Central memory CD8-positive, alpha-beta T cell (primary cell): Measurements from ENCODE around the gene PHF5A.

Experiments
- ATAC-seq: fragments of 150-1000 bp; cut with Tn5 transposase; replicated peaks from 2 replicates; pipeline ENCODE4 v1.10.0; 2022; ENCODE audit warnings: mild to moderate bottlenecking, moderate FRiP score, moderate number of reproducible peaks; ENCODE audit not compliant: poor library complexity, severe bottlenecking; ENCODE audit errors: extremely low read depth
- DNase-seq, 2 donors: peaks; one replicate each; pipeline ENCODE4 v3.0.0; 2021; ENCODE audit warnings: low spot score in 2 of 2
- H3K27ac Mint-ChIP-seq: one replicate; pipeline ENCODE4 v1.8.0; 2022; ENCODE audit warnings: low read depth, mild to moderate bottlenecking, moderate library complexity, mixed read lengths
- H3K27me3 Mint-ChIP-seq: one replicate; pipeline ENCODE4 v1.8.0; 2022; ENCODE audit warnings: mixed read lengths
- H3K36me3 Mint-ChIP-seq: one replicate; pipeline ENCODE4 v1.8.0; 2022; ENCODE audit warnings: mild to moderate bottlenecking, moderate library complexity, mixed read lengths; ENCODE audit not compliant: insufficient read depth
- H3K4me1 Mint-ChIP-seq: one replicate; pipeline ENCODE4 v1.8.0; 2022; ENCODE audit warnings: mixed read lengths
- H3K4me3 Mint-ChIP-seq: one replicate; pipeline ENCODE4 v1.8.0; 2022; ENCODE audit warnings: mild to moderate bottlenecking, moderate library complexity, mixed read lengths
- H3K9me3 Mint-ChIP-seq: one replicate; pipeline ENCODE4 v1.8.0; 2022; ENCODE audit warnings: mixed read lengths

PHF5A gene

GRCh38 chr22:41411021-41411851 lies 57.3 kb downstream of the PHF5A start:
- H3K9me3 Mint-ChIP-seq: no peaks in the 10 kb centered on the region
- peaks cover 42% of the 10 kb centered on the region for H3K4me1 Mint-ChIP-seq
- peaks cover 14% of the 10 kb centered on the region for H3K36me3 Mint-ChIP-seq
- DNase-seq: no peak
- no peaks in the 10 kb centered on the region for H3K27me3 Mint-ChIP-seq
- H3K4me3 Mint-ChIP-seq: no peak overlapping the region
- peak overlapping the region; percentile 97 for H3K27ac Mint-ChIP-seq
- ATAC-seq: no peak

- DNase-seq (no peak), ATAC-seq (no peak)
- Mint-ChIP-seq H3K27me3 (no peaks in the 10 kb centered on the region), H3K4me3 (no peak overlapping the region), H3K27ac (peak overlapping the region; percentile 97), H3K36me3 (peaks cover 14% of the 10 kb centered on the region), H3K9me3 (no peaks in the 10 kb centered on the region), H3K4me1 (peaks cover 36% of the 10 kb centered on the region)
These were observed 58.2 kb downstream of the PHF5A start for GRCh38 chr22:41410311-41410751.
